ENCODE measurements around the gene FAM210B.

DNA sequence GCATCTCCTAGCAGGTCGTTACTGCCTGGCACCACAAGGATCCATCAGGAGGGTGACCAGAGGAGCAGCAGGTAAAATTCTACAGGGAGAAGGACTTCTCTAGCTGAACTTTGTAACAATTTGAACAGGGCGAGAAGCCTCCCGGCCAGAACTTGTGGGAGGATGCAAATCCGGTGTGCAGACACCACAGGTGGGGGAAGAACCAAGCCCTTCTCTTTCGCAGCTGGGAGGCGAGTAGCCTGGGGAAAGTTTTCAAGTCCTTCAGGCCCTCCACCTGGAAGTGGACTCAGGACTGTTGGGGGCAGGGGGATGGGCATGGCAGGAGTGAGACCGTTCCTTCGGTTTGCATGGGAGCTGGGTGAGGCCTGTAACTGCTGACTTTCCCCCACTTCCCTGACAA lies 42.7 kb upstream of the FAM210B start:
- TF ChIP-seq CTCF (IDR thresholded peaks at IDR 0.05): no peak
- no peak for TF ChIP-seq POLR2A (IDR thresholded peaks at IDR 0.05)
